Measurements from ENCODE around the gene EXTL2.
"Not testable (repeated sequence)": the region's sequence is repeated elsewhere in the genome, so short reads cannot be mapped to it uniquely, and the experiment has no call there.

EXTL2 gene

DNA sequence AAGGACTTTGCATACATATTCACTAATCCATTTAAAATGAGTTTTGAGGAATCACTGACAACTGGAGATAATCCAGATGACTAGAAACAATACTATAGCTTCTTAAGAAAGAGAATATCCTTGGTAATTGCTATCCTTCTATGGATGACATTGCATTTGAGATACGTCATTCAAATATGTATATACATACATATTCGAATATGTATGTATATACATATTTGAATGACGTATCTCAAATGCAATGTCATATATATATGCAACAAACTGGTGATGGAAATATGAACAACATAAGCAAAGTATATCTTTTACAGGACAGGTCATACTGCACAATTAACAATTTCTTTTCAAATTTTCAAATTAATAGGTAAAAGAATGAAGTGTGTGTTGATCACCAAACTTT is 41.7 kb downstream of the EXTL2 start:
- no peak for DNase-seq

DNA sequence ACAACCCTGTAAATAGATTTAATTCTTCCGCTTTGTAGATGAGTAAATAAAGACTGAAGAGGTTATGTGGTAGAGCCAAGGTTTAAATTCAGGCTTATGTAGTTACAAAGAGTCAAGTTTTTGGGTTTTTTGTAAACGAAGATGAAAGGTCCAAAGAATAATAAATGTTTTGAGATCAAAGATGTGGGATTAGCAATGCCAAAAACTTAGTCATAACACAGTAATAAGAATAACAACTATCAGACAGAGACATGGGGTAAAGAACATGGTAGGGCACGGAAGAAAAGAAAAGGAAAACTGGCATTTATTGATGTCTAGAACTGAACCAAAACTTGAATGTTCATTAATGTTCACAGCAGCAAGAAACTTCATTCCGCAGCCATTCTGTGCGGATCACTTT is 42.9 kb downstream of the EXTL2 start:
- DNase-seq, result no peak

DNA sequence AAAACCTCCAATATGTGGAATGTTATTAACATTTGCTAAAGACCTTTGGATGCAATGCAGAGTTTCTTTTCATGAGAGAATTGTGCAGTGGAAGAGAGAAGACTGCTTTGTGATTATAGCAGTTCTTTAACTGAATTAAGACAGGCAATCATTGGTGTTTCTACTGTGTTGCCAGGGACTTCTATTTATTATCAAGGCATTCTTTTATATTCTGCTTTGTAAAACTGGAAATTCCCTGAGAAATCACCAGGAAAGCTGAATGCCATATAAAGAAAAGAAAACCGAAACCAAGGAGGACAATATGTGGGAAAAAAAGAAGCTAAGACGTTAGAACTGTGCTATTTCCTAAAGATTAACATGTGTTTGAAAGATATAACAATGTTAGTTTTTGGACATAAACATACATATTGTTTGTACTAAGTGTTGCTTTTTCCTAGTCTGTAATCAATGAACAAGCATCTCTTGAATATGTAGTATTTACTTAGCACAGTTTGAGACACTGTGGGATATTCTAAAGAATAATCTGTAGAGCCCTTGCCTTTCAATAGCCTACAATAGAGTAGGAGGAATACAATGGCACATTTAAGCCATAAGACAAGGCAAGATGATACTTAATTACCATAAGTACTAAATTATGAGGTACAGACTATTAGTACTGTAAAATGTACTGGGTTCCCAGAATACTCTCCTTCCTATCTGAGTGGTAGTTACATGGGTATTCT is 47.1 kb downstream of the EXTL2 start:
- no peak for DNase-seq

DNA sequence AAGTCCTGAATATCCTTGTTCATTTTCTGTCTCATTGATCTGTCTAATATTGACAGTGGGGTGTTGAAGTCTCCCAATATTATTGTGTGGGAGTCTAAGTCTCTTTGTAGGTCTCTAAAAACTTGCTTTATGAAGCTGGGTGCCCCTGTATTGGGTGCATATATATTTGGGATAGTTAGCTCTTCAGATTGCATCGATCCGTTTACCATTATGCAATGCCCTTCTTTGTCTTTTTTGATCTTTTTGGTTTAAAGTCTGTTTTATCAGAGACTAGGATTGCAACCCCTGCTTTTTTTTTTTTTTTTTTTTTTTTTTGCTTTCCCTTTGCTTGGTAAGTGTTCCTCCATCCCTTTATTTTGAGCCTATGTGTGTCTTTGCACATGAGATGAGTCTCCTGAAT is 51.5 kb downstream of the EXTL2 start:
- not testable (repeated sequence) for DNase-seq

DNA sequence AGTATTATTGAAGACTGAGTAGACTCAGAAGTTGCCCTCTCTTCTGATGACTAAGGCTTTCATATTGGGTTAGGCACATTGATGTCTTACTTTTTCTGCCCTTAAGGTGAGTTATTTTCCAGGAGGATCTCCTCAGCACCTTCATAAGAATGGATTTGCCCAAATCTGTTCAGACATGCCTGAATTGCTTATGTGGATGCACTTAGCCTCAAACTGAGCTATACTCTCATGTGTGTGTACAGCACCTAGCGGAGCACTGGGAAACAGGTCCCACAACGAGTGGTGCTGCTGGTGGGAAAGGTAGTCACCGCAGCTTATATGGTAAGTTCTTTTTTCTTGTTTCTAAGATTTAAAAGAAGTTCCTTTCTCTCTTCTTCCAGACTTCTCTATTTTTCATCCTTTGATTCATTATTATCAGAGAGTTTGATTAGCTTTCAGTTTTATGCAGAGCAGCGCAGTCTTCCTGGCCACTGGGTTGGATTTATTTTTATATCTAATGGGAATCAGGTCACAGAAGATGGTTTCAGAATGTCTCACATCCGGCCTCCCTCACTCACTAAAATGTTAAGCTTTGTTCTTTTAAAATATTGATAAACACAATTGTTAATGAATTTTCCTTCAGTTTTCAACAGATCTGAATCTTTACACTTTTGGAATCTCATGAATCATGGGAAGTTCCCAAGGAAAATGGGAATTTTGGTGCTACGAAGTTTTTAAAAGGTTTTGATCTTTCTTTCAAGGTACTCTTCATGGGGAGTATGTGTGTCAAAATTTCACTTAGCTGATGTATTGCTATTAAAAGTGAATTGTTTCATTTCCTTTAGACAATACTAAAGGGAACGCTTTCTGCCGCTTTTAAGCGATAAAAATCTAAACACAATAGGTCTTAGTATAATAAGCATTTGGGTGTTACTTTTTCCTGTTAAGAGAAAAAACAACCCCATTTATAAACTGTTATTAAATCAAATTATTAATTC is 58.5 kb downstream of the EXTL2 start:
- no peak for DNase-seq

DNA sequence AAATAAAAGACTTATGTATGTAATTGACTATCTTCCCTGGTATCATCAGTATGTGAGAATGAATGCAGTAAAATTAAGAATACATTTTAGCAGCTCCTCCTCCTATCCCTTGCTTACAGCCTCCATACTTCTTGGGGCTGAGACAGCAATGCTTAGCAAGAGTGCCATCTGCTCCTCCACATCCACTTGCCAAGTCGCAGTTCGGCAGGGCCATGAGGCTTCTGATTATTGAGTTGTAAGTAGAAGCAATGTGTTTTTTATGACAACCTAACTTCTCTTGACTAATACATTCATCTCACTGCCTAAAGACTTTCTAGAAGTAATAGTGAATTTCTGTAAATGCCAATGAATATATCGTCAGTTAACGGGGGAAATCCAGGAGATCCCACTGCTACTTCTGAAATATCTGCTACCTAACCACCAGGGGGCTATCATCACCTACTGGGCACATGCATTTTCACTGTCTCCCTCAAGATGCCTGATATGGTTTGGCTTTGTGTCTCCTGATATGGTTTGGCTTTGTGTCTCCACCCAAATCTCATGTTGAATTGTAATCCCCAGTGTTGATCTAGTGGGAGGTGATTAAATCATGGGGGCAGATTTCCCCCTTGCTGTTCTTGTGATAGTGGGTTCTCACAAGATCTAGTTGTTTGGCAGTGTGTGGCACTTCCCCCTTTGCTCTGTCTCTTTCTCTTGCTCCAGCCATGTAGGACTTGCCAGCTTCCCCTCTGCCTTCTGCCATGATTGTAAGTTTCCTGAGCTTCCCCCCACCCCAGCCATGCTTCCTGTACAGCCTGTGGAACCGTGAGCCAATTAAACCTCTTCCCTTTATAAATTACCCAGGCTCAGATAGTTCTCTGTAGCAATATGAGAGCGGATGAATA is 59.6 kb downstream of the EXTL2 start:
- DNase-seq, result no peak

DNA sequence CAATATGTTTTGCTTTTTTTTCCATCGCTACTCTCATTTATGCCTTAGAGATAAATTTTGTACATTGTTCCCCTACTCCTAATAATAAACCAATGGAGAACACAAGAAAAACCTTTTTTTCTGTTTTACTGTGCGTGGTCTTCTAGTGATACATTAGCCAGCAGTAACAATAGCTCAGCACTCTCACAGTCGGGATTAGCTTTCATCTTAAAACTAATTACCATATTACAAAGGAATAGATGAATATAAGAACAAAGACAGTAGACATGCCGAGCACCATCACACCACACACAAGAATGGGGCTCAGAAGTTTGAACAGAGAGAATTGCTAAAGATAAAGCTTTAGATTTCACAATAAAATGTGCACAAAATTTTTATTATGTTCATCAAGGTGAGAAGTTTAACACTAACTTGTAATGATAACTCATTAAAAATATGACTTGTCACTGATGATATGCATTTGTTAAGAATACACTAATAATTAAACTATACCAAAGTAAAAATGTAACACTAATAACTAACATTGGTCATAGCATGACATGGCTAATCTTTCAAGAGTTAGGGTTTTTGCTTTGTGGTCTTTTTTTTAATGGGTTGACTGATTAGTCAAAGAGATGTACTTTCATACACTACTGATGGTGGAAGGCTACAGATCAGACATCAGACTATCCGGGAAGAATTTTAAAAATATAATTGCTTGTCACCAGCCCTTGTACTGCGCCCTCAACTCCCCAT is 61.8 kb downstream of the EXTL2 start:
- no peak for DNase-seq

DNA sequence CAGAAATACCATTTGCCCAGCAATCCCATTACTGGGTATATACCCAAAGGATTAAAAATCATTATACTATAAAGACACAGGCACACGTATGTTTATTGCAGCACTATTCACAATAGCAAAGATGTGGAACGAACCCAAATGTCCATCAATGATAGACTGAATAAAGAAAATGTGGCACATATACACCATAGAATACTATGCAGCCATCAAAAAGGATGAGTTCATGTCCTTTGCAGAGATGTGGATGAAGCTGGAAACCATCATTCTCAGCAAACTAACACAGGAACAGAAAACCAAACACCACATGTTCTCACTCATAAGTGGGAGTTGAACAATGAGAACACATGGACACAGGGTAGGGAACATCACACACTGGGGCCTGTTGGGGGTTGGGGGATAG is 69.0 kb downstream of the EXTL2 start:
- not testable (repeated sequence) for DNase-seq

Measured in stimulated activated CD4-positive, alpha-beta T cell treated with anti-CD3 and anti-CD28 coated beads, Interleukin-12 subunit alpha, Interleukin-12 subunit beta, amount 100 ng/mL, for 4 hours (primary cell).